CD4-positive, alpha-beta T cell treated with Interleukin-4 for 1 hour (primary cell): Measurements from ENCODE around the gene OXNAD1.

Experiments
- DNase-seq, 2 donors: peaks; one replicate each; pipeline ENCODE4 v3.0.0-alpha.2; 2020 to 2022

OXNAD1 gene

GRCh38 chr3:16331319-16331883 is 66.4 kb downstream of the OXNAD1 start:
- DNase-seq: no peak

- no peak for DNase-seq
Observed at GRCh38 chr3:16332904-16333426, 68.0 kb downstream of the OXNAD1 start.

DNA sequence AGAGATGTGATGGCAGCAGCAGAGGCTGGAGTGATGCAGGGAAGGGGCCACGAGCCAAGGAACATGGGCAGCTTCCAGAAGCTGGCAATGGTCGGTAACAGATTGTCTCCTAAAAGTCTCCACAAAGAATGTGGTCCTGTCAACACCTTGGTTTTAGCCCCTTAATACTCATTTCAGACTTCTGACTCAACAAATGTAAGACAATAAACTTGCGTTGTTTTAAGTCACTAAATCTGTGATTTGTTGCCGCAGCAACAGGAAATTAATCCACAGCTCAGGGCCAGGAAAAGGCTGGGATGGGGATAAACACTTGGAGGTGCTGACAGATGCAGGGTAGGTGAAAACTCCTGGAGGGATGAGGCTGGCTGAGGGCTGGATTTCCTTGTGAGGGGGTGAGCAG is 69.9 kb downstream of the OXNAD1 start:
- DNase-seq: no peak

DNA sequence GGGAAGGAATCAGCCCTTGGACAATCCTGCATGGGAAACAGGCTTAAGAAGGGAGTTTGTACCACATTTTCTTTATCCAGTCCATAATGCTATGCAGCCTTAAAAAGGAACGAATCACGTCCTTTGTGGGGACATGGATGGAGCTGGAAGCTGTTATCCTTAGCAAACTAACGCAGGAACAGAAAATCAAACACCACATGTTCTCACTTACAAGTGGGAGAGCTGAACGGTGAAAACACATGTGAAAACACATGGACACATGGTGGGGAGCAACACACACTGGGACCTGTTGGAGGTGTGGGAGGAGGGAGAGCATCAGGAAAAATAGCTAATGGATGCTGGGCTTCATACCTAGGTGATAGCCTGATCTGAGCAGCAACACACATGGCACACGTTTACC is 70.3 kb downstream of the OXNAD1 start:
- no peak for DNase-seq

DNA sequence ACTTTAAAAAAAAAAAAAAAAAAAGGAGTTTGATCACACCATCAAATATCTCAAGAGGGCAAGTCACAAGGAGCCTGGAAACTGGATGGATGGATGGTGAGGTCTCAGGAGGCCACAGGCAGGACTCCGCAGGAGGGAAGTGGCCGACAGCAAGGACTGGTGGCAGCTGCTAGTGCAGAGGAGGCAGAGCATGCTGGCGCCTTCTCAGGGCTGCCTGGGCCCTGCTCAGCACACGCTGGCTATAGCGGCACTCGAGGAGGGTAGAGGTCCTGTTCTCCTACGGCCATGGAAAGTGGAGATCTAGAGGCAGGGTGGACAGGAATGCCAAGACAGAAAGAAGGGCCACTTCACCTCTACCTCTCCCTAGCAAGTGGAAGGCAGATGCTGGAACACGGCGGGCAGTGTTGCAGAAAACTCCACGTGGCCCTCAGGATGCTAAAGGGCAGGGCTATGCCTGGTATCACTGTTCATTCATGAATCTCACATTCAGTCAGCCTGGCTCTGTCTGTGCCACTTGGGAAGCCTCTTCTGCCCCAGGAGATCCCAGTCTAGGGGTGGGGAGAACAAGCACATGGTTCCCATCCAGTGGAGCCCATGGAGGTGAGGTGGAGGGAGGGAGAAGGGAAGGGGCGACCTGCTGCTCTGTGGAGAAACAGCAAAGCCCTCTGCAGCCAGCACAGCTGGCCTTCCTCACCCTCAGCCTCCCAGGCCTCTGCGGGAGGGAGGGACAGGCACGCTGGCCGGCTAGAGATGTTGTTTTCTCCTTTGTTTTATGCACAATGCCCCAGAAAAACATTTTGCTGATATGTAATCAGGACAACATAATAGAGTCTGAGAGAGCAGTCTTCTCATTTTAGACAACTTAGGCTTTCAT is 71.0 kb downstream of the OXNAD1 start:
- no peak for DNase-seq

DNA sequence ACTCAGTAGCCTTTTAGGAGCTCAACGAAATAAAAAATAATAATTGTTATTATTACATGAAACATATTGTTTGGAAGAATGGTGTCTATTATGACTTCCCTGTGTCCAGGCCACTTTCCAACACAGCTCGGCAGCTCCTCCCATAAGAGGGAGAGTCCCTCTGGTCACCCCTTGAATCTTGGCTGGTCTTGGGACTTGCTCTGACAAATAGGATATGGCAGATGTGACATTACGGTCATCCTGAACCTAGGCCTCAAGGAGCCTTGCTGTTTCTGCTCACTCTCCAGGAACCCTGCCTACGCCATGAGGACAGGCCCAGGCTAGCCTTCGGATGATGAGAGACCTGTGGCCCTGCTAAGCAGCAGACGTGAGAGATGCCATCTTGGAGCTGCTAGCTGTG is 71.8 kb downstream of the OXNAD1 start:
- no peak for DNase-seq

DNA sequence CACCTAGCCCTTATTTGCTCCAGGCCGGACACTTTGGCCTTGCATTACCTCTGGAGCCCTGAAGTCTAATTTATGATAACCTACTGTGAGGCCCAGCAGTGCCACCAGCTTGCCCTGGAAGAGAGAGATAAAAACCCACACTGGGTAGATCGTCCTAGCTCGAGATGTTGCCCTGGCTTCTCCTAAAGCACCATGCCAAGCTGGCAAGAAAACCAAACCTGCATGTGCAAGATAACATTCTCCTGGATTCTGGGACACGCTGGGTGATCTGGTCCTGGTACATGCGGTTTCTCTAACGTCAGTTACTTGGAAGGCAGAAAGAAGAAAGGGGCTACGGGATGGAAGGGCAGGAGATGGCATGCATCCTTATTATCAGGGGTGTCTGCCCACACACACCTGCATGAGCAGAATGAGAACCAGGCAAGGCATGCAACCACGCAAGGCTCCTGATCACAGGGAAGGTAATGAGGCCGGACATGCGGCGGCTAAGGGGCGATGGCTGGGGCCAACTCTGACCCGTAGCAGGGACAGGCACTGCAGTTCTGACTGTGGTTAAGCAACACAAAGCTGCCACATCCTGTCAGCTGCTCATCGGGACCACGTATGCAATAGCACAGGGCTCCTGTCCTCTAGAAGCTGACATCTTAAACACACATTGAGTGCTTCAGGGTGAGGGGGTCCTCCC is 73.0 kb downstream of the OXNAD1 start:
- DNase-seq: peak; percentile 62 to 66

GRCh38 chr3:16338999-16339398 is 74.0 kb downstream of the OXNAD1 start:
- DNase-seq: peak; percentile 46 to 55

DNA sequence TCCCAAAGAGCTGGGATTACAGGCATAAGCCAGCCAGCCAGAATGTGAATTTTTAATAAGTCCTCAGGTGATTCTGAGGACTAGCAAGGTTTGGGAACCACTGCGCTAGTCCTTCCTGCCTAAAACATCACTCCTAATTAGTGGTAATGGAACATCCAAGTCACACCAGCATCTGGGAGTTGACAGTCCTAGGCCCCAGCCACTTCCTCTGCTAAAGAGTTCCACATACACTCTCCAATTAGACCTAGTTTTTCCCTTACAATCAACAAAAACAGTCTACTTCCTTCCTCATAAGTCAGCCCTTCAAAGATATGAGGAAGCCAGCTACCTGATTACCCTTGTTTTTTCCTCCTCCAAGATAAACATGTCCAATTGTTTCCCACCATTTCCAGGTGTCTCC is 78.1 kb downstream of the OXNAD1 start:
- DNase-seq: no peak

- no peak for DNase-seq
Observed at GRCh38 chr3:16346413-16347081, 81.5 kb downstream of the OXNAD1 start.

GRCh38 chr3:16347548-16347947 is 82.5 kb downstream of the OXNAD1 start:
- DNase-seq: no peak

DNA sequence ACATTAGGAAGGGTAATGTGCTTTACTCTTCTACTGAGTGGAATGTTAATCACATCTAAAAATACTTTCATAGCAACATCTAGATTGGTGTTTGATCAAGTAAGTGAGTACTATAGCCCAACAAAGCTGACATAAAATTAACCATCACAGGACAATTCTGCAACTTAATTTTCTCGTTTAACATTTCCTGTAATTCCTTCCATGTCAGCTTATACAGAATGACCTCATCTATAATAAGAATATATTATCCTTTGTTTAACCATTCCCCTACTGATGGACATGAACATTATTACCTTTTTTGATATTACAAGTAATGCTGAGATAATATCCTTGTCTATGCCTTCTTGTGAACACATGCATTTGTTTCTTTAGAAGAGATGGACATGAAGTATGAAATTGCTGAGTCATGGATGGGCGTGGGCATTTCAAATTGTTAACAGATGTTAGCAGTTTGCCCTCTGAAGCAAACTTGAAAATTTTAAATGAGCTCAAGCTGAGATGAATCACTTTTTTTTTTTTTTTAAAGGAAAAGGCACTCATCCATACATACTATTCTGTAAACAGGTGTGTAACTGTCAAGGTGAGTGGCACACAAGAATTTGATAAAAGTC is 85.1 kb downstream of the OXNAD1 start:
- no peak for DNase-seq

- DNase-seq: no peak
Observed at GRCh38 chr3:16350597-16351318, 85.7 kb downstream of the OXNAD1 start.

- no peak for DNase-seq
Observed at GRCh38 chr3:16352428-16352827, 87.4 kb downstream of the OXNAD1 start.

- no peak for DNase-seq
Observed at GRCh38 chr3:16354291-16354690, 89.3 kb downstream of the OXNAD1 start.
